PC-3 (cell line): Measurements from ENCODE around the gene SRRT. TPM values are rescaled to one million over a fixed set of nuclear protein-coding genes. Genes with fewer than 3 reads are reported as not detected.

Experiments used
- ATAC-seq: fragments of 200-7000 bp; cut with Tn5 transposase; 2 replicates; pipeline ENCODE4 v1.9.1; 2020; ENCODE audit warnings: mild to moderate bottlenecking, moderate library complexity
- BruUV-seq: library from RNA; stranded (reverse); fragments of 400-500 nt; replicated peaks from 2 replicates; lab custom pipeline; 2021; lab: Mats Ljungman, UMichigan
- CTCF ChIA-PET: fragments of 300-600 bp; sonication (Branson Sonifier 250); formaldehyde crosslinking; loops from one replicate; lab custom pipeline; 2022; ENCODE audit warnings: antibody characterized with exemption; lab: Charles Lee
- POLR2A ChIA-PET: fragments of 300-600 bp; sonication (Branson Sonifier 250); formaldehyde crosslinking; loops from one replicate; lab custom pipeline; 2022; ENCODE audit warnings: antibody characterized with exemption; ENCODE audit not compliant: unreplicated experiment; lab: Charles Lee
- DNase-seq: peaks from one replicate; pipeline ENCODE4 v3.0.0-alpha.2; 2015
- H2AFZ ChIP-seq: fragments of 300-600 bp; sonication (generic); 2 replicates; pipeline ENCODE4 v1.6.0; 2016; ENCODE audit warnings: antibody characterized with exemption, low read length
- H3F3A ChIP-seq: fragments of 300-600 bp; sonication (generic); one replicate; pipeline ENCODE4 v1.6.0; 2017; ENCODE audit warnings: antibody characterized with exemption, low read length, control low read depth, mild to moderate bottlenecking; ENCODE audit not compliant: unreplicated experiment
- H3K27ac ChIP-seq: fragments of 300-600 bp; sonication (generic); 2 replicates; pipeline ENCODE4 v1.5.1; 2016; ENCODE audit warnings: mild to moderate bottlenecking, low read length
- H3K27me3 ChIP-seq: fragments of 300-600 bp; sonication (generic); 2 replicates; pipeline ENCODE4 v1.6.1; 2016; ENCODE audit warnings: low read length, mixed read lengths
- H3K36me3 ChIP-seq: fragments of 300-600 bp; sonication (generic); 2 replicates; pipeline ENCODE4 v1.6.1; 2016; ENCODE audit warnings: low read depth, mixed run types, low read length, mixed read lengths
- H3K4me1 ChIP-seq: fragments of 300-600 bp; sonication (generic); 2 replicates; pipeline ENCODE4 v1.5.1; 2016; ENCODE audit warnings: low read length; ENCODE audit not compliant: insufficient read depth
- H3K4me2 ChIP-seq: fragments of 300-600 bp; sonication (generic); 2 replicates; pipeline ENCODE4 v1.6.0; 2016; ENCODE audit warnings: low read length
- H3K4me3 ChIP-seq: fragments of 300-600 bp; sonication (generic); 2 replicates; pipeline ENCODE4 v1.5.1; 2016; ENCODE audit warnings: mild to moderate bottlenecking, low read length, mixed read lengths
- H3K79me2 ChIP-seq: fragments of 300-600 bp; sonication (generic); 2 replicates; pipeline ENCODE4 v1.6.1; 2017; ENCODE audit warnings: low read length, mixed read lengths
- H3K9ac ChIP-seq: fragments of 300-600 bp; sonication (generic); 2 replicates; pipeline ENCODE4 v1.6.0; 2016; ENCODE audit warnings: mild to moderate bottlenecking, low read length
- H3K9me2 ChIP-seq: fragments of 300-600 bp; sonication (generic); replicated peaks from 2 replicates; pipeline ENCODE4 v1.6.1; 2016; ENCODE audit warnings: mixed run types, low read length, mixed read lengths
- H3K9me3 ChIP-seq: fragments of 300-600 bp; sonication (generic); 2 replicates; pipeline ENCODE4 v1.6.1; 2016; ENCODE audit warnings: low read length, mixed read lengths
- H4K20me1 ChIP-seq: fragments of 300-600 bp; sonication (generic); 2 replicates; pipeline ENCODE4 v1.6.1; 2016; ENCODE audit warnings: low read length, mixed read lengths
- CTCF ChIP-seq: fragments of 300-600 bp; sonication (generic); conservative IDR thresholded peaks from 2 replicates; pipeline ENCODE4 v1.5.1; 2017; ENCODE audit warnings: antibody characterized with exemption, low read depth, mild to moderate bottlenecking, low read length
- EZH2 ChIP-seq: fragments of 300-600 bp; sonication (generic); IDR thresholded peaks from one replicate; pipeline ENCODE4 v1.6.1; 2017; ENCODE audit warnings: antibody characterized with exemption, mild to moderate bottlenecking, low read length; ENCODE audit not compliant: unreplicated experiment
- EZH2phosphoT487 ChIP-seq: fragments of 300-600 bp; sonication (generic); IDR thresholded peaks from 2 replicates; pipeline ENCODE4 v1.6.1; 2018; ENCODE audit warnings: mild to moderate bottlenecking, antibody characterized with exemption, low read length, borderline replicate concordance
- intact Hi-C: fragments of 100-400 bp; cut with micrococcal nuclease; formaldehyde crosslinking; loops from 2 replicates; pipeline ENCODE4 v1.9.0; 2023
- total RNA-seq: library from RNA; depleted of rRNA; stranded (reverse); fragments of >200 nt; gene quantifications from 2 replicates; pipeline ENCODE4 v1.2.3, GENCODE V29; 2014

Gene SRRT
- total RNA-seq, 1 experiment from 2014 or later, result 177 TPM

- Histone ChIP-seq H4K20me1 (no peaks in the 10 kb centered on the region), H3K9me3 (no peaks in the 10 kb centered on the region), H3K9me2 (no peaks in the 10 kb centered on the region), H3K27ac (no peak overlapping the region), H3K36me3 (peaks cover 15% of the 10 kb centered on the region), H3K4me3 (no peak overlapping the region), H3K79me2 (no peaks in the 10 kb centered on the region), H3K27me3 (no peaks in the 10 kb centered on the region), H3K4me1 (peaks cover 15% of the 10 kb centered on the region), H3K9ac (no peak overlapping the region), H3K4me2 (no peak overlapping the region), H2AFZ (no peak overlapping the region), H3F3A (no peaks in the 10 kb centered on the region)
- no TSS peak for BruUV-seq
- ChIA-PET POLR2A (no interaction called here), CTCF (no interaction called here)
- no peak for DNase-seq
- intact Hi-C loops, result no loop called here
- TF ChIP-seq EZH2, result no peak
- TF ChIP-seq CTCF, result no peak
- TF ChIP-seq EZH2phosphoT487, result no peak
- ATAC-seq, result no peak
These were observed 13.9 kb upstream of the SRRT start for GRCh38 chr7:100860702-100861615.

DNA sequence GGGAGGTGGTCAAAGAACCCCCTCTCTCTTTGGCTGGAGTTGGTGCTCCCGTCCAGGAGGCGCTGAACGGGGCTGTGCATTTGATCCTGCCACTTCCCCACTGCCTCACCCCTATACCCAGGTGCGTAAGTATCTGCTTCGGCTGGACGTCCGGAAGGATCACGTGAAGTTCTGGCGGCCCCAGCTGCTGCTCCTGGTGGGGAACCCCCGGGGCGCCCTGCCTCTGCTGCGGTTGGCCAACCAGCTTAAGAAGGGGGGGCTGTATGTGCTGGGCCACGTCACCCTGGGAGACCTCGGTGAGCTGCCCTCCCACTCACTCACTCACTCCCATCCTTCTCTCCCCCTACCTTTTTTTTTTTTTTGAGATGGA is 13.3 kb upstream of the SRRT start:
- H3K4me3 ChIP-seq, result no peak overlapping the region
- no peaks in the 10 kb centered on the region for H4K20me1 ChIP-seq
- H3K36me3 ChIP-seq, result peaks cover 15% of the 10 kb centered on the region
- CTCF ChIA-PET, result no interaction called here
- H3K27ac ChIP-seq, result no peak overlapping the region
- H3K4me2 ChIP-seq, result no peak overlapping the region
- no peak for ATAC-seq
- no peak overlapping the region for H2AFZ ChIP-seq
- POLR2A ChIA-PET, result no interaction called here
- peaks cover 21% of the 10 kb centered on the region for H3K4me1 ChIP-seq
- no peak overlapping the region for H3K9ac ChIP-seq
- no peaks in the 10 kb centered on the region for H3K9me2 ChIP-seq
- BruUV-seq, result no TSS peak
- no peak for TF ChIP-seq EZH2
- no peak for TF ChIP-seq CTCF
- no peak for TF ChIP-seq EZH2phosphoT487
- no peaks in the 10 kb centered on the region for H3K9me3 ChIP-seq
- no peaks in the 10 kb centered on the region for H3K79me2 ChIP-seq
- H3F3A ChIP-seq, result no peaks in the 10 kb centered on the region
- intact Hi-C loops, result no loop called here
- no peak for DNase-seq
- H3K27me3 ChIP-seq, result no peaks in the 10 kb centered on the region

- ATAC-seq (no peak), DNase-seq (no peak)
- Histone ChIP-seq H3K4me3 (no peak overlapping the region), H3K9me2 (no peaks in the 10 kb centered on the region), H4K20me1 (no peaks in the 10 kb centered on the region), H3F3A (no peaks in the 10 kb centered on the region), H3K4me2 (no peak overlapping the region), H3K9ac (no peak overlapping the region), H3K27ac (no peak overlapping the region), H3K4me1 (peaks cover 34% of the 10 kb centered on the region), H2AFZ (no peak overlapping the region), H3K9me3 (no peaks in the 10 kb centered on the region), H3K27me3 (no peaks in the 10 kb centered on the region), H3K79me2 (peaks cover 5% of the 10 kb centered on the region), H3K36me3 (peaks cover 15% of the 10 kb centered on the region)
- no TSS peak for BruUV-seq
- intact Hi-C loops, result no loop called here
- ChIA-PET POLR2A (no interaction called here), CTCF (no interaction called here)
- no peak for TF ChIP-seq EZH2
- no peak for TF ChIP-seq EZH2phosphoT487
- TF ChIP-seq CTCF, result no peak
These were observed 11.4 kb upstream of the SRRT start for GRCh38 chr7:100863406-100863950.
